Measurements from ENCODE around the gene CAGE1. TPM values are rescaled to one million over a fixed set of nuclear protein-coding genes. Genes with fewer than 3 reads are reported as not detected.
"Not testable (repeated sequence)": the region's sequence is repeated elsewhere in the genome, so short reads cannot be mapped to it uniquely, and the experiment has no call there.

The CAGE1 gene
- total and polyA plus RNA-seq, 8 donors, result 0.09 TPM; not detected in 7

DNA sequence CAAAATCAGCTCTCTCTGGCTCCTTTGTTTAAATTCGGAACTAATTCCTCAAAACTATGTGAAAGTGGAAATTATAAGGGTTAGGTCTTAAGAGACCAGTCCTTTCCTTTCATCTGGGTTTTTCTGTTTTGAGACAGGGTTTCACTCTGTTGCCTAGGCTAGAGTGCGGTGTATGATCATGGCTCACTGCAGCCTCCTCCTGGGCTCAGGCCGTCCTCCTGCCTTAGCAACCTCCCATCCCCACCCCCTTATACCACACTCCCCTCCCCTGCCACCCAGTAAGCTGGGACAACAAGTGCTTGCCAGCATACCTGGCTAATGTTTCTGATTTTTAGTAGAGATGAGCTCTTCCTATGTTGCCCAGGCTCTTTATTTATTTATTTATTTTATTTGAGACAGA is 63.8 kb downstream of the CAGE1 start:
- 71 to 80% methylated on average over 3 of the region's 3 CpGs for WGBS, 2 donors
- no peak for TF ChIP-seq CTCF (IDR thresholded peaks at IDR 0.05)
- Histone ChIP-seq H3K36me3 (no peaks in the 10 kb centered on the region), H3K4me3 (no peak overlapping the region), H3K4me1 (no peaks in the 10 kb centered on the region), H3K9me3 (no peaks in the 10 kb centered on the region), H3K27ac (no peak overlapping the region), H3K27me3 (no peaks in the 10 kb centered on the region)
- no peak for ATAC-seq
- intact Hi-C loops (cut with DNase I), result no loop called here
- no peak for DNase-seq
- no peak for FAIRE-seq

DNA sequence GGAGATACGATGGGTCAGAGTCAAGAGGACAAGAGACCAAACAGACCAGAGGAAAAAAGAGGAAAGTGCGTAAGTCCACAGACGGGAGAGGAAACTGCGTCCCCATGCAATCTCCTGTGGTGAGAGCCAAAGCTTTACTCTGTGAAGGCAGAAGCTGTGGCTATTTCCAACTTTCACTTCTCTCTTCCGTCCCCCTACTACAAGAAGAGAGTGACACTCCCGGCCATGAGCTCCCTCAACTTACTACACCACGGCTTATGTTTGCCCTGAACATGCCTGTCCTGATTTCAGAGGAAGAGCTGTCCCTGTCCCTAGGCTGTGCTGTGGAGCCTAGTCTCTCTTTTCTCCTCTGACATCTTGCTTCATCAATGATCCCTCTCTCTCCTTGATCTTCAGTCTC is 65.0 kb downstream of the CAGE1 start:
- H3K27ac ChIP-seq, result no peak overlapping the region
- no peaks in the 10 kb centered on the region for H3K9me3 ChIP-seq
- WGBS, 2 donors, result 74 to 86% methylated on average over 7 of the region's 7 CpGs
- peak in 2 of 4 donors; percentile 63 to 88 for ATAC-seq
- H3K27me3 ChIP-seq, result no peaks in the 10 kb centered on the region
- no peak for TF ChIP-seq CTCF (IDR thresholded peaks at IDR 0.05)
- intact Hi-C loops (cut with DNase I), result no loop called here
- no peak for FAIRE-seq
- no peak overlapping the region for H3K4me3 ChIP-seq
- DNase-seq, result peak in 1 of 6 donors; percentile 42
- no peaks in the 10 kb centered on the region for H3K36me3 ChIP-seq
- no peaks in the 10 kb centered on the region for H3K4me1 ChIP-seq

DNA sequence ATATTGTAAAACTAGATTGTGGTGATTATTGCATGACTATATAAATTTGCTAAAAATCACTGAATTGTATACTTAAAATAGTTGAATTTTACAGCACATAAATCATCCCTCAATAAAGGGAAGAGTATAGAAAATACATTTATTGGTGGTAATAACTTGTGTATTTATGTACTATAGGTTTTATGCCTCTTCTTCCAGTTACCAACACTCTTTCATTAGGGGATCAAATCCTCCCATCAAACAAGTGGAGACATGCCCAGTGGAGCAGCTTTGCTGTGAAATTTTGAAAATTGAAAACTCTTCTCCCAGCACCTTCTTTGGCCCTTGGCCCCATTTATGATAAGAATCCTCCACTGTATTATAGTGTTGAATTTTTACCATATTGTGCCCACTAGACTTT is 66.5 kb downstream of the CAGE1 start:
- no peak overlapping the region for H3K4me3 ChIP-seq
- no peaks in the 10 kb centered on the region for H3K27me3 ChIP-seq
- no peaks in the 10 kb centered on the region for H3K4me1 ChIP-seq
- ATAC-seq (no peak), DNase-seq (no peak), FAIRE-seq (no peak)
- no peak overlapping the region for H3K27ac ChIP-seq
- no peaks in the 10 kb centered on the region for H3K9me3 ChIP-seq
- intact Hi-C loops (cut with DNase I), result no loop called here
- H3K36me3 ChIP-seq, result no peaks in the 10 kb centered on the region
- no peak for TF ChIP-seq CTCF (IDR thresholded peaks at IDR 0.05)

DNA sequence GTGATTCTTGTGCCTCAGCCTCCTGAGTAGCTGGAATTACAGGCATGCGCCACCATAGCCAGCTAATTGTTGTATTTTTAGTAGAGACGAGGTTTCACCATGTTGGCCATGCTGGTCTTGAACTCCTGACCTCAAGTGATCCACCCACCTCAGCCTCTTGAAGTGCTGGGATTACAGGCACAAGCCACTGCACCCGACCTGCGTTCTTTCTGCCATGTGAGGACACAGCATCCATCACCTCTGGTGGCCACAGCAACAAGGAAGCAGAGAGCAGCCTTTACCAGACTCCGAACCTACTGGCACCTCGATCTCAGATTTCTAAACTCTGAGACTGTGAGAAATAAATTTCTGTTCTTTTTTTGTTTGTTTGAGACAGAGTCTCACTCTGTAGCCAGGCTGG is 67.7 kb downstream of the CAGE1 start:
- intact Hi-C loops (cut with DNase I); H3K4me3 ChIP-seq; H3K27ac ChIP-seq; DNase-seq; ATAC-seq; H3K27me3 ChIP-seq; FAIRE-seq; H3K36me3 ChIP-seq; H3K4me1 ChIP-seq; H3K9me3 ChIP-seq: not testable (repeated sequence)
- WGBS, 2 donors, result 80 to 86% methylated on average over 6 of the region's 6 CpGs

DNA sequence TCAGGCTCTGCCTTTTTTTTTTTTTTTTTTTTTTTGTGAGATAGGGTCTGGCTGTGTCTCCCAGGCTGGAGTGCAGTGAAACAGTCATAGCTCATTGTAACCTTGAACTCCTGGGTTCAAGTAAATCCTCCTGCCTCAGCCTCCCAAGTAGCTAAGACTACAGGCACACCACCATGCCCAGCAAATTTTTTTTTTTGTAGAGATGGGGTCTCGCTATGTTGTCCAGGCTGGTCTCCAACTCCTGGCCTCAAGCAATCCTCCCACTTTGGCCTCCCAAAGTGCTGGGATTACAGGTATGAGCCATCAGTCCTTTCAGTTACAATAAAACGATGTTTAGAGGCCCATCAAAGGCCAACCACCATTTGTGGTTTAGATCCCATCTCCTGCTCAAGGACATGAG is 70.1 kb downstream of the CAGE1 start:
- not testable (repeated sequence) for ATAC-seq, H3K4me1 ChIP-seq, H3K27ac ChIP-seq, H3K4me3 ChIP-seq, H3K36me3 ChIP-seq, DNase-seq, H3K27me3 ChIP-seq, FAIRE-seq, H3K9me3 ChIP-seq
- WGBS, 2 donors, result 81 to 83% methylated on average over 2 of the region's 2 CpGs
- intact Hi-C loops (cut with DNase I), result loop anchor here in 1 of 3 donors (10.0 kb wide), 1 partner anchor 65 kb away; the partner anchor contains the start of genes CAGE1 and RIOK1

GRCh38 chr6:7317538-7317937 is 72.0 kb downstream of the CAGE1 start:
- peaks cover 0 to 7% (median 0%) of the 10 kb centered on the region in 3 donors for H3K4me1 ChIP-seq
- 81 to 86% methylated on average over 9 of the region's 9 CpGs for WGBS, 2 donors
- intact Hi-C loops (cut with DNase I), result loop anchor here in 1 of 3 donors (10.0 kb wide), 1 partner anchor 67 kb away; the partner anchor contains the start of genes CAGE1 and RIOK1
- DNase-seq (no peak), ATAC-seq (no peak), FAIRE-seq (no peak)
- H3K27me3 ChIP-seq, result no peaks in the 10 kb centered on the region
- no peaks in the 10 kb centered on the region for H3K36me3 ChIP-seq
- H3K27ac ChIP-seq, result no peak overlapping the region
- no peaks in the 10 kb centered on the region for H3K9me3 ChIP-seq
- no peak for TF ChIP-seq CTCF (IDR thresholded peaks at IDR 0.05)
- no peak overlapping the region for H3K4me3 ChIP-seq

Data from pancreas (tissue), 10 donors.